Keratinocyte (primary cell): ENCODE results near the gene TSPAN1.
"Not testable (repeated sequence)": the region's sequence is repeated elsewhere in the genome, so short reads cannot be mapped to it uniquely, and the experiment has no call there.

Experiments
- CTCF ChIP-seq, 3 experiments: IDR thresholded peaks in 1 of 3; conservative IDR thresholded peaks in 1 of 3; optimal IDR thresholded peaks in 1 of 3; 2 replicates in 2 of 3; 3 replicates in 1 of 3; pipeline versions ENCODE3 to v1.5.1; 2011; ENCODE audit warnings: low read length in 3 of 3, mild to moderate bottlenecking in 3 of 3, moderate library complexity in 2 of 3, control low read depth in 1 of 3, inconsistent platforms in 1 of 3; ENCODE audit not compliant: insufficient read depth in 2 of 3; ENCODE audit errors: extremely low read depth in 1 of 3
- EZH2 ChIP-seq: IDR thresholded peaks from one replicate; pipeline ENCODE4 v1.6.1; 2012; ENCODE audit warnings: inconsistent platforms, mild to moderate bottlenecking, low read length, moderate library complexity

- TF ChIP-seq CTCF (optimal IDR thresholded peaks at IDR 0.05 in 1 of 3, IDR thresholded peaks at IDR 0.05 in 1 of 3, conservative IDR thresholded peaks at IDR 0.05 in 1 of 3; ENCODE audit: extremely low read depth in 1 of 3, insufficient read depth in 2 of 3, low read length in 3 of 3); EZH2: not testable (repeated sequence)
Measured at GRCh38 chr1:46223055-46223454, 48.2 kb downstream of the TSPAN1 start.
